Stimulated activated CD4-positive, alpha-beta T cell treated with anti-CD3 and anti-CD28 coated beads, Interleukin-1b, Interleukin-23, amount 100 ng/mL, for 1 hour (primary cell): Measurements from ENCODE around the gene ZBTB16.

Experiments used
- DNase-seq, 2 donors: peaks; one replicate each; pipeline ENCODE4 v3.0.0-alpha.2; 2020; ENCODE audit warnings: low read depth in 2 of 2

ZBTB16 gene, protein sequence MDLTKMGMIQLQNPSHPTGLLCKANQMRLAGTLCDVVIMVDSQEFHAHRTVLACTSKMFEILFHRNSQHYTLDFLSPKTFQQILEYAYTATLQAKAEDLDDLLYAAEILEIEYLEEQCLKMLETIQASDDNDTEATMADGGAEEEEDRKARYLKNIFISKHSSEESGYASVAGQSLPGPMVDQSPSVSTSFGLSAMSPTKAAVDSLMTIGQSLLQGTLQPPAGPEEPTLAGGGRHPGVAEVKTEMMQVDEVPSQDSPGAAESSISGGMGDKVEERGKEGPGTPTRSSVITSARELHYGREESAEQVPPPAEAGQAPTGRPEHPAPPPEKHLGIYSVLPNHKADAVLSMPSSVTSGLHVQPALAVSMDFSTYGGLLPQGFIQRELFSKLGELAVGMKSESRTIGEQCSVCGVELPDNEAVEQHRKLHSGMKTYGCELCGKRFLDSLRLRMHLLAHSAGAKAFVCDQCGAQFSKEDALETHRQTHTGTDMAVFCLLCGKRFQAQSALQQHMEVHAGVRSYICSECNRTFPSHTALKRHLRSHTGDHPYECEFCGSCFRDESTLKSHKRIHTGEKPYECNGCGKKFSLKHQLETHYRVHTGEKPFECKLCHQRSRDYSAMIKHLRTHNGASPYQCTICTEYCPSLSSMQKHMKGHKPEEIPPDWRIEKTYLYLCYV

GRCh38 chr11:114059278-114059983 is at the start of gene ZBTB16:
Gene ZBTB16, plus strand, starts transcription at chr11:114059711. Its CDS starts 3,590 bp downstream, at chr11:114063301.
- DNase-seq, result no peak

GRCh38 chr11:114010931-114011330 is 48.6 kb upstream of the ZBTB16 start:
- no peak for DNase-seq

GRCh38 chr11:114011443-114011842 is 48.1 kb upstream of the ZBTB16 start:
- DNase-seq, result no peak

DNA sequence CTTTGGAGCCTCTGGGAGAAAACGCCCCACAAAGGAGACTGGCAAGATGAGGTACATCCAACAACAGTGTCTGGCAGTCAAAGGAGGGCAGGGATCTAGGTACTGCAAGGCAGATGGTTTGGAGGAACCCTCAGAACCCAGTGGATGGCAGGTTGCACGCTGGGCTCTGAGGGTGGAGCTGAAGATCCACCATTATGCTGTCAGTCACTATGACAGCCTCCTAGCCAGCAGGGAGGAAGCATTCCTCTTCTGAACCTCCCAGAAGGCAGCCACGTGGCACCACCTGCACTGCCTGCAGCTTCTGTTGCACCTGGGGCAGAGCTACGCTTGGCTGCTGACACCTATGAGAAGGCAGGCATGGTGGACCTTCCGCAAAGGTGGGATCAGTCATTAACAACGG is 44.4 kb upstream of the ZBTB16 start:
- DNase-seq, result no peak

DNA sequence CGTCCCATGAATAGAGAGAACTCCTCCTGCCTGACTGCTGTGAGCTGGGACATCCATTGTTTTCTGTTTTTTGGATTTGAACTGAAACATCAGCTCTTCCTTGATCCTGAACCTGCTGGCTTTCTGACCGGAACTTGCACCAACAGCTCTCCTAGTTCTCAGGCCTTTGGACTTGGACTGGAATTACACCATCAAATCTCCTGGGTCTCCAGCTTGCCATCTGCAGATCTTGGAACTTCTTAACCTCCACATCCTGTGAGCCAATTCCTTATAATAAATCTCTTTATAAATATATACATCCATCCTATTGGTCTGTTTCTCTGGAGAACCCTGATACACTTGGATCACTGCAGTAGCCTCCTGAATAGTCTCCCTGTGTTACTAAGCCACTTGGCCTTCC is 42.5 kb upstream of the ZBTB16 start:
- DNase-seq, result no peak

GRCh38 chr11:114017723-114018122 is 41.8 kb upstream of the ZBTB16 start:
- DNase-seq, result no peak

- no peak for DNase-seq
Observed at GRCh38 chr11:114019046-114019445, 40.5 kb upstream of the ZBTB16 start.

- no peak for DNase-seq
Observed at GRCh38 chr11:114019574-114019973, 39.9 kb upstream of the ZBTB16 start.

- no peak for DNase-seq
Observed at GRCh38 chr11:114025329-114025907, 34.1 kb upstream of the ZBTB16 start.

DNA sequence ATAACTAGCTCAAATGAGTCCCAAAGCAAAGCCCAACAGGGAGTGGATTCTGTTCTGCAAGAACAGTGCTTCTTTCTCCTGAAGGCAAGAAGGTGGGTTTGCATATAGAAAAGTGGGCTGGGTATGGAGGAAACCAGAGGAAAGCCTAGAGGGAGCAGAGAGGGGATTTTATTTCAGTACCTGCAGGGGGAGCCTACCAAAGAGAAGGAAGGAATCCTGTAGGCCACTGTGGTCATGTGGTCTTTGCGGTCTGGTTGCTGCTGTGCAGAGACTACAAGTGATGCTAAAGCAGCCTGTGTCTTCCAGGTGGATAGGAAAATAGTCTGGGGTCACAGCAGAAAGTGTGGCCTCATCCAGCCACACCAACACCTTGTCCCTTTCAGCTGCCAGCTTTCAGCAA is 33.2 kb upstream of the ZBTB16 start:
- no peak for DNase-seq

DNA sequence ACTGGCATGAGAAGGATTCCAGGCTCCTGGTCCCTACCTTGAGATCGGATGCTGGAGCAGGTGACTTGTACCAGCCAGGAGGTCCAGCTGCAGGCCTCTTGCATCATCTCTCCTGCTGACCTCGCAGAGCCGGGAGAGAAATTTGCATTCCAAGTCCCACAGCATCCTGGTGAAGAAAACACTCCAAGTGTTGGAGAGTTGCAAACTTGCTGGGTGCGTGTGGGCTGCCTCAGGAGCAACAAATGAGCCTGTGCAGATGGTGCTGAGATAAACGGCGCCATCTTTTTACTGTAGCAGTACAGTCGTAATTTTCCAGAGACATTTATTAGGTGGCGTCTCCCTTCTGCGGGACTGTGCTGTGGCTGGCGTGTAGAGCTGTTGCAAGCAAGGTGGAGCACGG is 32.1 kb upstream of the ZBTB16 start:
- no peak for DNase-seq

DNA sequence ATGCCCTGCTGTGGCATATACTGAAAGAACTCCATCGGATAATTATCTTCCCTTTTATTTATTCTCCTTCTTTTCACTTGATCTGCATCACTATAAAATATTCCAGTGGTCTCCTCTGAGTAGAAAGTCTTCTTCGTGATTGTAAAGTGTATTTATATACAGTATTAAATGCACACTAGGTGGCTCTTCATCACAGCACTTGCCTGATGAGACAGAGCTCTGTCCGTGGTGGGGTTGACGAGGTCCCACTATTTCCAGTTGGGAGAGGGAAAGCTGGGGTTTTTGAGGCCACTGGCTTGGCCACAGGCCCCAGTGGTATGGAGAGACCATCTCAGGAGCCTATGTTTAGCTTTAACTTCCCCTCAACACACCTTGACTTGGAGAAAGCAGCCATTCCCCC is 31.6 kb upstream of the ZBTB16 start:
- DNase-seq, result no peak

GRCh38 chr11:114031246-114031966 is 28.1 kb upstream of the ZBTB16 start:
- DNase-seq, result no peak

DNA sequence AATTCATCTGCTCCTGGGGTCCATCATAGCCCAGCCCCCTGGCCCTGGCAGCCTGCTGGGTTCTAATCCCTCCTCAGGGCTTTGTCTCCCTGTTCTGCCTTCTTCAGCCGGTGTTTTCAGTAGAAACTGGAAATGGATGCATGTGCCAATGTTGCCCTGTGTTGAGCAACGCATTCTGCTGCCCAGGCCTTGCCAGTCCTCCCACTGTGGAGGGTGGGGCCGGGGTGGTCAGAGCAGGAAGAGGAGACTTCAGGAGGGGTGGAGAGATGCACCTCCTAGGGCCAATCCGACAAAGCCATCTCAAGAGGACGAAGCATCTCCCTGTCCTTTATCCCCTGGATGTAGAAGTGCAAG is 27.6 kb upstream of the ZBTB16 start:
- DNase-seq, result no peak

- DNase-seq, result no peak
Observed at GRCh38 chr11:114033066-114033465, 26.4 kb upstream of the ZBTB16 start.

- DNase-seq, result no peak
Observed at GRCh38 chr11:114033572-114033971, 25.9 kb upstream of the ZBTB16 start.

- no peak for DNase-seq
Observed at GRCh38 chr11:114034956-114035355, 24.6 kb upstream of the ZBTB16 start.

GRCh38 chr11:114036147-114036811 is 23.2 kb upstream of the ZBTB16 start:
- DNase-seq, result peak in 1 of 2 donors; percentile 25

DNA sequence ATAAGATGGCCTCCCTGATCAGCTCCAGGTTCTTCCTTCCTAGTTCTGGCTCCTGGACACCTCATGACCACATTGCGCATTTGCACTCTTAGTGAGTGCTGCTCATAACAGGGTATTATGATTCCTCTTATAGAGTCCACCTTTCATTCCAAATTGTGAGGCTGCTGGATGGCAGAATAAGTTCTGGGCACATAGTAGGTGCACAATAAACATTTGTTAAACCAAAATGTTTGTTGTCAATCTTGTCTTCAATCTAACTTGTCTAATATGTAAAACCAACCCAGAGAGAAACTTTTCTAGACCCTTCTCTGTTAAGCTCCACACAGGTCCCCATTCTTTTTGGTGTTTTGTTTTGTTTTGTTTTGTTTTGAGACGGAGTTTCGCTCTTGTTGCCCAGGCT is 22.6 kb upstream of the ZBTB16 start:
- no peak for DNase-seq

DNA sequence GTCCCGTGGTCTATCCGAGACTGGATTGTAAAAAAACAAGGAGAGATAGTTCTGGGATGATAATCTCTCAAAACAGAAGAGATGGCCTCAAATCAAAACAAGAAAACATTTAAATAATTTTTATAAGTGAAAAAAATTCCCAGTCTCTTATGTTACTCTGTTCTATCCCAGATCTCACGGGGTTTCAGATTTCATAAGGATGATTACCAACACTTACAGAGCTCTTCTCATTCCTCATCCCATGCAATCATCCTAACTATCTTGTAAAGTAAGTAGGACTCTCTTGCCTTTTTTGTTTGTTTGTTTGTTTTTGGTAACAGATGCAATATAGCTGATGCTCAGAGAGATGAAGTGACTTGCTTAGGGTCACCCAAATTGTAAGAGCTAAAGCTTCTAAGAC is 20.0 kb upstream of the ZBTB16 start:
- no peak for DNase-seq

GRCh38 chr11:114040706-114041211 is 18.8 kb upstream of the ZBTB16 start:
- DNase-seq, result no peak
